Panc1 (cell line): Measurements from ENCODE around the gene ZNF789.
A peak's percentile ranks its signal among the peaks of the same experiment; 100 is the strongest.

ENCODE experiments used
- CTCF ChIP-seq: fragments of 450-650 bp; IDR thresholded peaks from 2 replicates; pipeline ENCODE4 v1.5.1; 2017; ENCODE audit warnings: mild to moderate bottlenecking
- POLR2AphosphoS5 ChIP-seq: IDR thresholded peaks from 2 replicates; pipeline ENCODE4 v1.6.1; 2012; ENCODE audit warnings: mild to moderate bottlenecking, low read depth, low read length, moderate library complexity
- REST ChIP-seq, 2 experiments: IDR thresholded peaks; 2 replicates each; pipeline ENCODE4 v1.6.1; 2011 to 2012; ENCODE audit warnings: low read depth in 2 of 2, control low read depth in 1 of 2, low read length in 1 of 2, mild to moderate bottlenecking in 1 of 2, moderate library complexity in 1 of 2; ENCODE audit not compliant: insufficient read depth in 1 of 2
- SIN3A ChIP-seq: IDR thresholded peaks from 2 replicates; pipeline ENCODE4 v1.6.1; 2012; ENCODE audit warnings: low read depth, mild to moderate bottlenecking, low read length, moderate library complexity, borderline replicate concordance; ENCODE audit not compliant: insufficient read depth

- TF ChIP-seq CTCF (no peak), POLR2AphosphoS5 (peak; percentile 78), SIN3A (peak; percentile 85), REST (IDR thresholded peaks at IDR 0.05; ENCODE audit: insufficient read depth in 1 of 2, low read depth in 2 of 2, low read length in 1 of 2) (no peak)
These were observed 27.3 kb downstream of the ZNF789 start, which contains the start of gene ZNF394 for GRCh38 chr7:99499721-99500636.
